ENCODE results near the gene SNRNP35. TPM values are rescaled to one million over a fixed set of nuclear protein-coding genes. Genes with fewer than 3 reads are reported as not detected.
"Not testable (repeated sequence)": the region's sequence is repeated elsewhere in the genome, so short reads cannot be mapped to it uniquely, and the experiment has no call there.

The SNRNP35 gene
- total and polyA plus RNA-seq, 3 donors from 2014 or later = 16.5 to 32.0 (median 31.7) TPM

- no peak for TF ChIP-seq CTCF (IDR thresholded peaks at IDR 0.05)
- no peak for TF ChIP-seq POLR2A (IDR thresholded peaks at IDR 0.05)
- no peaks in the 10 kb centered on the region for H3K9me3 ChIP-seq
- intact Hi-C loops (cut with DNase I; ENCODE audit: low total_unique reads) = no loop called here
- H3K27ac ChIP-seq = no peak overlapping the region
- no peak for DNase-seq
- no peak overlapping the region for H3K4me3 ChIP-seq
- H3K4me1 ChIP-seq = peaks cover 13% of the 10 kb centered on the region
- H3K27me3 ChIP-seq = no peaks in the 10 kb centered on the region
- H3K36me3 ChIP-seq (ENCODE audit: low read depth, missing control alignments) = no peaks in the 10 kb centered on the region
- 75 to 83% methylated on average over 4 of the region's 4 CpGs for WGBS, 2 donors
These were observed 8.1 kb upstream of the SNRNP35 start for GRCh38 chr12:123449856-123450255.

- 93 to 95% methylated on average over 9 of the region's 9 CpGs for WGBS, 2 donors
- TF ChIP-seq CTCF (IDR thresholded peaks at IDR 0.05) (no peak), POLR2A (IDR thresholded peaks at IDR 0.05) (no peak)
- no peaks in the 10 kb centered on the region for H3K36me3 ChIP-seq (ENCODE audit: low read depth, missing control alignments)
- H3K27me3 ChIP-seq = no peaks in the 10 kb centered on the region
- no peak overlapping the region for H3K4me3 ChIP-seq
- no peaks in the 10 kb centered on the region for H3K9me3 ChIP-seq
- intact Hi-C loops (cut with DNase I; ENCODE audit: low total_unique reads) = no loop called here
- H3K4me1 ChIP-seq = peaks cover 10% of the 10 kb centered on the region
- DNase-seq = no peak
- H3K27ac ChIP-seq = no peak overlapping the region
These were observed 7.3 kb upstream of the SNRNP35 start for GRCh38 chr12:123450636-123451035.

GRCh38 chr12:123452276-123452550, 5.7 kb upstream of the SNRNP35 start:
- H3K9me3 ChIP-seq; H3K27ac ChIP-seq; H3K27me3 ChIP-seq; DNase-seq; H3K36me3 ChIP-seq (ENCODE audit: low read depth, missing control alignments); intact Hi-C loops (cut with DNase I; ENCODE audit: low total_unique reads); H3K4me3 ChIP-seq; H3K4me1 ChIP-seq: not testable (repeated sequence)
- WGBS, 2 donors = 50 to 100% methylated on average over 1 of the region's 1 CpG

- intact Hi-C loops (cut with DNase I; ENCODE audit: low total_unique reads) = no loop called here
- DNase-seq = no peak
- no peak overlapping the region for H3K27ac ChIP-seq
- no peak for TF ChIP-seq CTCF (IDR thresholded peaks at IDR 0.05)
- TF ChIP-seq POLR2A (IDR thresholded peaks at IDR 0.05) = no peak
- no peaks in the 10 kb centered on the region for H3K27me3 ChIP-seq
- H3K4me3 ChIP-seq = no peak overlapping the region
- no peaks in the 10 kb centered on the region for H3K9me3 ChIP-seq
- 45 to 71% methylated on average over 3 of the region's 3 CpGs for whole genome bisulfite sequencing, 2 donors
- H3K36me3 ChIP-seq (ENCODE audit: low read depth, missing control alignments) = no peaks in the 10 kb centered on the region
- no peaks in the 10 kb centered on the region for H3K4me1 ChIP-seq
These were observed 4.8 kb upstream of the SNRNP35 start for GRCh38 chr12:123453165-123453564.

GRCh38 chr12:123463174-123463573, 5.2 kb downstream of the SNRNP35 start:
- DNase-seq; H3K9me3 ChIP-seq; H3K36me3 ChIP-seq (ENCODE audit: low read depth, missing control alignments); H3K4me3 ChIP-seq; H3K27me3 ChIP-seq; intact Hi-C loops (cut with DNase I; ENCODE audit: low total_unique reads); H3K27ac ChIP-seq: not testable (repeated sequence)
- peaks cover 23% of the 10 kb centered on the region for H3K4me1 ChIP-seq
- WGBS, 2 donors = 92 to 96% methylated on average over 11 of the region's 11 CpGs

GRCh38 chr12:123465084-123465483, 7.1 kb downstream of the SNRNP35 start:
- WGBS, 2 donors = 83% methylated on average over 4 of the region's 4 CpGs
- H3K4me3 ChIP-seq = no peak overlapping the region
- intact Hi-C loops (cut with DNase I; ENCODE audit: low total_unique reads) = no loop called here
- H3K27ac ChIP-seq = no peak overlapping the region
- no peaks in the 10 kb centered on the region for H3K36me3 ChIP-seq (ENCODE audit: low read depth, missing control alignments)
- no peak for DNase-seq
- no peak for TF ChIP-seq CTCF (IDR thresholded peaks at IDR 0.05)
- no peak for TF ChIP-seq POLR2A (IDR thresholded peaks at IDR 0.05)
- H3K9me3 ChIP-seq = no peaks in the 10 kb centered on the region
- H3K4me1 ChIP-seq = peaks cover 10% of the 10 kb centered on the region
- H3K27me3 ChIP-seq = no peaks in the 10 kb centered on the region

Measured in testis (tissue), 3 donors.